Smooth muscle cell (in vitro differentiated cells): Measurements from ENCODE around the gene DEK. TPM values are rescaled to one million over a fixed set of nuclear protein-coding genes. Genes with fewer than 3 reads are reported as not detected.

ENCODE experiments used
- DNase-seq: peaks from one replicate; lab custom pipeline; 2025; ENCODE audit not compliant: unreplicated experiment; lab: John Stamatoyannopoulos, UW
- H2AFZ ChIP-seq: fragments of 200-600 bp; sonication (generic); 2 replicates; pipeline ENCODE4 v1.6.0; 2016; ENCODE audit warnings: antibody characterized with exemption, low read depth, mild to moderate bottlenecking
- H3F3A ChIP-seq: fragments of 200-600 bp; sonication (generic); 2 replicates; pipeline ENCODE4 v1.6.0; 2017; ENCODE audit warnings: antibody characterized with exemption, low read depth
- H3K27ac ChIP-seq: fragments of 200-600 bp; sonication (generic); 2 replicates; pipeline ENCODE4 v1.5.1; 2016; ENCODE audit warnings: low read depth, mild to moderate bottlenecking
- H3K27me3 ChIP-seq: fragments of 200-600 bp; sonication (generic); 2 replicates; pipeline ENCODE4 v1.6.1; 2016; ENCODE audit warnings: low read depth, mild to moderate bottlenecking
- H3K36me3 ChIP-seq: fragments of 200-600 bp; sonication (generic); 2 replicates; pipeline ENCODE4 v1.5.1; 2016; ENCODE audit warnings: low read depth
- H3K4me1 ChIP-seq: fragments of 200-600 bp; sonication (generic); 2 replicates; pipeline ENCODE4 v1.5.1; 2016; ENCODE audit warnings: low read depth
- H3K4me2 ChIP-seq: fragments of 200-600 bp; sonication (generic); 2 replicates; pipeline ENCODE4 v1.6.0; 2016; ENCODE audit warnings: mild to moderate bottlenecking
- H3K4me3 ChIP-seq: fragments of 200-600 bp; sonication (generic); 2 replicates; pipeline ENCODE4 v1.5.1; 2016; ENCODE audit warnings: mild to moderate bottlenecking
- H3K79me2 ChIP-seq: fragments of 200-600 bp; sonication (generic); 2 replicates; pipeline ENCODE4 v1.6.0; 2016; ENCODE audit warnings: low read depth, mild to moderate bottlenecking
- H3K9ac ChIP-seq: fragments of 200-600 bp; sonication (generic); 2 replicates; pipeline ENCODE4 v1.6.0; 2016; ENCODE audit warnings: low read depth
- H3K9me3 ChIP-seq: fragments of 200-600 bp; sonication (generic); replicated peaks from 2 replicates; pipeline ENCODE4 v1.5.1; 2016; ENCODE audit warnings: low read depth
- H4K20me1 ChIP-seq: fragments of 200-600 bp; sonication (generic); 2 replicates; pipeline ENCODE4 v1.6.0; 2016; ENCODE audit warnings: low read depth
- CTCF ChIP-seq: fragments of 200-600 bp; sonication (generic); IDR thresholded peaks from 2 replicates; pipeline ENCODE4 v1.5.1; 2017; ENCODE audit warnings: borderline replicate concordance, mild to moderate bottlenecking, antibody characterized with exemption; ENCODE audit not compliant: insufficient read depth, poor library complexity, severe bottlenecking
- WGBS: methylation state at CpG from one replicate; pipeline ENCODE4 v1.1.7; 2016; ENCODE audit warnings: low lambda C conversion rate; 5-methylcytosine and 5-hydroxymethylcytosine counted together
- polyA plus RNA-seq: library from polyadenylated mRNA; unstranded; fragments of >200 nt; fragmentation: Nextera tagmentation; extraction: Ambion mirVana; gene quantifications from 2 replicates; pipeline ENCODE4 v1.2.1, GENCODE V29; 2016
- total RNA-seq: library from RNA; depleted of rRNA; stranded (reverse); fragments of >200 nt; gene quantifications from 2 replicates; pipeline ENCODE4 v1.2.3, GENCODE V29; 2014

DEK gene
- total and polyA plus RNA-seq, 2 experiments from 2014 or later = 33.7 to 56.5 TPM

- Histone ChIP-seq H3K27ac (no peak overlapping the region), H3F3A (no peaks in the 10 kb centered on the region), H3K27me3 (no peaks in the 10 kb centered on the region), H3K4me2 (no peak overlapping the region), H3K79me2 (no peaks in the 10 kb centered on the region), H3K36me3 (no peaks in the 10 kb centered on the region), H3K4me3 (no peak overlapping the region), H3K9me3 (no peaks in the 10 kb centered on the region), H2AFZ (no peak overlapping the region), H3K4me1 (peaks cover 5% of the 10 kb centered on the region), H4K20me1 (no peaks in the 10 kb centered on the region), H3K9ac (no peak overlapping the region)
- 96% methylated on average over 6 of the region's 6 CpGs for WGBS
- no peak for DNase-seq
- no peak for TF ChIP-seq CTCF
Observed at GRCh38 chr6:18206591-18206990, 57.7 kb downstream of the DEK start.

GRCh38 chr6:18204691-18205090, 59.6 kb downstream of the DEK start:
- peak overlapping the region; percentile 18 for H3K27ac ChIP-seq
- TF ChIP-seq CTCF = no peak
- H3K4me3 ChIP-seq = no peak overlapping the region
- H3K36me3 ChIP-seq = no peaks in the 10 kb centered on the region
- H4K20me1 ChIP-seq = no peaks in the 10 kb centered on the region
- H3K9me3 ChIP-seq = no peaks in the 10 kb centered on the region
- no peaks in the 10 kb centered on the region for H3F3A ChIP-seq
- H3K4me1 ChIP-seq = peaks cover 5% of the 10 kb centered on the region
- no peak overlapping the region for H2AFZ ChIP-seq
- H3K9ac ChIP-seq = no peak overlapping the region
- peak overlapping the region; percentile 60 for H3K4me2 ChIP-seq
- no peaks in the 10 kb centered on the region for H3K79me2 ChIP-seq
- H3K27me3 ChIP-seq = no peaks in the 10 kb centered on the region
- no peak for DNase-seq
- 45% methylated on average over 8 of the region's 8 CpGs for WGBS

GRCh38 chr6:18203786-18204185, 60.5 kb downstream of the DEK start:
- Histone ChIP-seq H4K20me1 (no peaks in the 10 kb centered on the region), H3K27me3 (no peaks in the 10 kb centered on the region), H3K79me2 (no peaks in the 10 kb centered on the region), H3K4me2 (peak overlapping the region; percentile 60), H3K4me3 (no peak overlapping the region), H3K36me3 (no peaks in the 10 kb centered on the region), H3K9ac (no peak overlapping the region), H3K4me1 (peaks cover 5% of the 10 kb centered on the region), H3K27ac (no peak overlapping the region), H3F3A (no peaks in the 10 kb centered on the region), H3K9me3 (no peaks in the 10 kb centered on the region), H2AFZ (no peak overlapping the region)
- 23% methylated on average over 6 of the region's 6 CpGs for WGBS
- no peak for TF ChIP-seq CTCF
- DNase-seq = no peak

DNA sequence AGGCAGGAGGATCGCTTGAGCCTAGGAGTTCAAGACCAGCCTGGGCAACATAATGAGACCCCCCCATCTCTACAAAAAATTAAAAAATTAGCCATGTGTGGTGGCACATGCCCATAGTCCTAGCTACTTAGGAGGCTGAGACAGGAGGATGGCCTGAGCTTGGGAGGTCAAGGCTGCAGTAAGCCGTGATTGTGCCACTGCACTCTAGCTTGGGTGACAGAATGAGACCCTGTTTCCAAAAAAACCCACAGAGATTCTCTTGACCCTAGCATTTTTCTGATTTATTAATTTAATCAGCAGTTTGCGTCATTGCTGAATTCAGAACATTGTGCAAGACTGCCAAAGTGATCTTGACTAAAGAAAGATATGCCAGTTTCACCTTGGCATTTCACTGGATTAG, 72.3 kb downstream of the DEK start:
- no peak for DNase-seq
- TF ChIP-seq CTCF = no peak
- H3K4me3 ChIP-seq = no peak overlapping the region
- no peaks in the 10 kb centered on the region for H4K20me1 ChIP-seq
- H3K36me3 ChIP-seq = peaks cover 4% of the 10 kb centered on the region
- peaks cover 1% of the 10 kb centered on the region for H3K4me1 ChIP-seq
- H3F3A ChIP-seq = no peaks in the 10 kb centered on the region
- H3K27me3 ChIP-seq = no peaks in the 10 kb centered on the region
- no peaks in the 10 kb centered on the region for H3K79me2 ChIP-seq
- no peaks in the 10 kb centered on the region for H3K9me3 ChIP-seq
- H3K9ac ChIP-seq = no peak overlapping the region
- H2AFZ ChIP-seq = no peak overlapping the region
- H3K4me2 ChIP-seq = no peak overlapping the region
- no peak overlapping the region for H3K27ac ChIP-seq
- WGBS = 97% methylated on average over 3 of the region's 3 CpGs
